Common myeloid progenitor, CD34-positive (primary cell): Measurements from ENCODE around the gene NUTF2.
"Not testable (repeated sequence)": the region's sequence is repeated elsewhere in the genome, so short reads cannot be mapped to it uniquely, and the experiment has no call there.

ENCODE experiments used
- CTCF ChIA-PET: fragments of 350-600 bp; sonication (Branson Sonifier 250); formaldehyde crosslinking; loops from one replicate; lab custom pipeline; 2021; ENCODE audit warnings: antibody characterized with exemption; lab: Charles Lee
- POLR2A ChIA-PET: fragments of 350-600 bp; sonication (Branson Sonifier 250); formaldehyde crosslinking; loops from one replicate; lab custom pipeline; 2021; ENCODE audit warnings: antibody characterized with exemption; lab: Charles Lee
- DNase-seq, 3 donors: peaks; one replicate each; pipeline versions ENCODE4 v3.0.0 to v3.0.0-alpha.2; 2013
- H3K27ac ChIP-seq, 2 experiments: 1 replicate in 1 of 2; 2 replicates in 1 of 2; pipeline ENCODE4 v1.7.0; 2013; ENCODE audit warnings: inconsistent platforms in 2 of 2, low read length in 2 of 2, mild to moderate bottlenecking in 2 of 2, low read depth in 1 of 2, moderate library complexity in 1 of 2; ENCODE audit not compliant: severe bottlenecking in 2 of 2, insufficient read depth in 1 of 2, poor library complexity in 1 of 2
- H3K27me3 ChIP-seq, 5 experiments: replicated peaks in 2 of 5; 1 replicate in 3 of 5; 2 replicates in 2 of 5; pipeline versions ENCODE4 v1.6.1 to v1.7.0; 2013; ENCODE audit warnings: low read length in 4 of 5, mild to moderate bottlenecking in 2 of 5, moderate library complexity in 2 of 5, inconsistent platforms in 1 of 5; ENCODE audit not compliant: insufficient read depth in 5 of 5, control insufficient read depth in 4 of 5
- H3K36me3 ChIP-seq, 4 experiments: 1 replicate in 2 of 4; 2 replicates in 2 of 4; pipeline versions ENCODE4 v1.6.1 to v1.7.0; 2013; ENCODE audit warnings: low read length in 3 of 4, control low read depth in 1 of 4, mild to moderate bottlenecking in 1 of 4; ENCODE audit not compliant: control insufficient read depth in 4 of 4, insufficient read depth in 4 of 4
- H3K4me1 ChIP-seq, 4 experiments: 1 replicate in 3 of 4; 2 replicates in 1 of 4; pipeline versions ENCODE4 v1.6.1 to v1.7.1; 2013; ENCODE audit warnings: low read length in 3 of 4, mild to moderate bottlenecking in 3 of 4, control low read depth in 1 of 4, inconsistent platforms in 1 of 4, moderate library complexity in 1 of 4; ENCODE audit not compliant: control insufficient read depth in 4 of 4, insufficient read depth in 4 of 4; ENCODE audit errors: control extremely low read depth in 1 of 4
- H3K4me3 ChIP-seq, 7 experiments: 1 replicate in 4 of 7; 2 replicates in 3 of 7; pipeline versions ENCODE4 v1.5.1 to v1.7.0; 2013; ENCODE audit warnings: mild to moderate bottlenecking in 7 of 7, low read length in 6 of 7, moderate library complexity in 6 of 7, inconsistent platforms in 2 of 7, low read depth in 2 of 7, control low read depth in 1 of 7; ENCODE audit not compliant: insufficient read depth in 4 of 7, control insufficient read depth in 1 of 7; ENCODE audit errors: extremely low read depth in 1 of 7
- H3K9me3 ChIP-seq, 5 experiments: 1 replicate in 4 of 5; 2 replicates in 1 of 5; pipeline versions ENCODE4 v1.6.1 to v1.7.1; 2013; ENCODE audit warnings: low read length in 4 of 5, mild to moderate bottlenecking in 2 of 5, inconsistent platforms in 1 of 5, low read depth in 1 of 5, moderate library complexity in 1 of 5; ENCODE audit not compliant: control insufficient read depth in 4 of 5, insufficient read depth in 2 of 5; ENCODE audit errors: control extremely low read depth in 1 of 5
- WGBS: methylation state at CpG from one replicate; pipeline ENCODE4 v1.1.5; 2013; ENCODE audit not compliant: insufficient coverage; 5-methylcytosine and 5-hydroxymethylcytosine counted together

NUTF2 gene

DNA sequence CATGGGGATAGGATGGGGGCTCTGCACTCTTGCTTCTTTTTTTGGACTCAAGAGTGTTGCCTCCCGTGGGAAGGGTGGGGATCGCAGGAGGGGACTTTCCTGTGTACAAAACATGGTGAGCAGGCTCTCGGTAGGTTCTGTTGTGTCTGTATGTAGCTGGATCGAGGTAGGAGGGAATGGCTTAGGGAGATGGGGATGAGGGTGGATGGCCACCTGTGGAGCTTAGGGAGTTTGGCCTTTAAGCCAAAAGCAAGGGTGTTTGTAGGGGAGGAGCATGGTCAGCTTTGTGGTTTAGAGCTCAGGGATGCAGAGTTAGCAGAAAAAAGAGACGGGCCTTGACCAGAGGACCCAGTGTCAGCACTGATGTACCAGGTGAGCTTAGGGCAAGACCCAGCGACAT lies 15.1 kb downstream of the NUTF2 start:
- 100% methylated on average over 5 of the region's 6 CpGs for WGBS
- no peak for DNase-seq
- peaks cover 0 to 19% (median 10%) of the 10 kb centered on the region in 4 experiments for H3K4me1 ChIP-seq

DNA sequence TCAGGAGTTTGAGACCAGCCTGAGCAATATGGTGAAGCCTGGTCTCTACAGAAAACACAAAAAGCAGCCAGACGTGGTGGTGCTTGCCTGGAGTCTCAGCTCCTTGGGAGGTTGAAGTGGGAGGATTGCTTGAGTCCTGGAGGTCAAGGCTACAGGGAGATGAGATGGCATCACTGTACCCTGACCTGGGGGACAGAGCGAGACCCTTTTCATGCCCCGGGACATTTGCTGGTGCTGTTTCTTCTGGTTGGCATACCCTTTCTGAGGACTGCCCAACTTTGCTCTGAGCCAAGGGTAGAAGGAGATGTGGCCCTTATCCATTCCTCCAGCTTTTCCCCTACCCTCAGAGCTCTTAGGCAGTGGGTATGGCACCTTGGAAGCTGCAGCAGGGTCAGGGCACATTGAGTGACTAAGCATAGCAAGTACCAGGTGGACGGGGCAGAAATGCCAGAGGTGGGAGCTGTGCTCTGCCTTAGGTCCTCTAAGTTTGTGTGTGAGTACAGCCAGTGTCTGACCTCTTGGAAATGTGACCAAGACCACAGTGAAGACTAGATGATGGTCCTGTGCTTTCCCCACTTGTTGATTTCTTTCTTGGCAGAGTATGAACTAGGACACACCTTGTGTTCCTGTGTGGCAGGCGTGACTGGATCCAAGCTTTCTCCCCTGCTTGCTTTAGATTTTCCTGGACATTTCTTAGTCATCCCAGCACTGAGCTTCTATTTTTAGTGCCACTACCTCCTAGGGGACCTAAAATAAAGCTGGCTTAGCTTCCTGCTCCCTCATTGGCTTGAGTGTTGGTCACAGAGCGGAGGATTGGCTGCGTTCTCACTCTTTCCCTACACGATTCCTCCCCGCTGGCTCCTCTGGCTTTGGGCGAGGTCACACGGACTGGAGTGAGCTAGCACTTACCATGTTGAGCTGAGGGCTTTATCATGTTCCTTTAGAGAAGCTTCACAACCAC lies 16.2 kb downstream of the NUTF2 start:
- WGBS = 97% methylated on average over 10 of the region's 11 CpGs
- Histone ChIP-seq H3K36me3 (peaks cover 9 to 61% (median 28%) of the 10 kb centered on the region in 4 experiments), H3K27ac (peak overlapping the region in 1 of 2 experiments; percentile 12), H3K4me3 (no peak overlapping the region), H3K9me3 (no peaks in the 10 kb centered on the region), H3K27me3 (no peaks in the 10 kb centered on the region), H3K4me1 (peaks cover 0 to 9% (median 3%) of the 10 kb centered on the region in 4 experiments)
- ChIA-PET POLR2A (no interaction called here), CTCF (interaction anchor here (0.9 to 18.2 kb wide), 19 partner anchors 8 to 342 kb away, joined by 3 to 155 read pairs (median 4); partner anchors contain the start of genes CENPT, NRN1L, NUTF2 and TSNAXIP1)
- no peak for DNase-seq

More for the DNA sequence above, 15.1 kb downstream of the NUTF2 start:
- Histone ChIP-seq H3K27me3 (no peaks in the 10 kb centered on the region), H3K36me3 (peaks cover 9 to 55% (median 25%) of the 10 kb centered on the region in 4 experiments), H3K27ac (peak overlapping the region in 1 of 2 experiments; percentile 28), H3K9me3 (no peaks in the 10 kb centered on the region), H3K4me3 (no peak overlapping the region)
- CTCF ChIA-PET = interaction anchor here (0.9 to 18.2 kb wide), 7 partner anchors 9 to 191 kb away, joined by 3 to 155 read pairs (median 11); partner anchors contain the start of genes CENPT, NUTF2 and TSNAXIP1
- POLR2A ChIA-PET = no interaction called here

DNA sequence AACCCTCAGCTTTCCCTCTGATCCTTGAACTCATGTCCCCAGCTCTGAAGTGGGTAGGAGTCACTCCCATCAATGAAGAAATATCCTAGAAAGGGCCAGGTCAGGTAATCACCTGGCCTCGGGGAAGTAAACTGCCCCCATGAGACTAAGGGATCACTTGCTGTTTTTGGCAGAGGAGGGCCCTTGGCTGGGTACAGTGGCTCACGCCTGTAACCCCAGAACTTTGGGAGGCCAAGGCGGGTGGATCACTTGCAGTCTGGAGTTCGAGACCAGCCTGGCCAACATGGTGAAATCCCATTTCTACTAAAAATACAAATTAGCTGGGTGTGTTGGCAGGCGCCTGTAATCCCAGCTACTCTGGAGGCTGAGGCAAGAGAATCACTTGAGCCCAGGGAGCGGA lies 17.3 kb downstream of the NUTF2 start:
- POLR2A ChIA-PET = not testable (repeated sequence)
- peaks cover 9 to 69% (median 34%) of the 10 kb centered on the region in 4 experiments for H3K36me3 ChIP-seq
- WGBS = 100% methylated on average over 3 of the region's 6 CpGs

DNA sequence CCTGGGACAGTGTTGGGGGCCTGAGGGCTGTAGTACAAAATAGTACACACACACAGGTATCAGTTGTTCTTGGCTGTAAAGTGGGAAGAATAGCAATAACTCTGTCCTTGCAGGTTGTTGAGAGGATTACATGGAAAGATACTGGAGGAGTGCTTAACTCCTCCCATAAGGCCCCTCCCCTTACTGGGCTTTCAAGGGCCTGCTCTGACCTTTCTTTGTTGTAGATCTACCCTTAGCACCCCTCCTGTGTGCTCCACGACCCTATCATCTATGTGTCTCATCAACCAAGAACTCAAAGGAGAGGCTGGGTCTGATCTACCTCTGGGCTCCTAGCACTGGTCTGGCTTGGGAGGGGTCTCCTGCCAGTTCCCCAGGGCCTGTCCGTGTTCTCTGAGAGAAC lies 17.9 kb downstream of the NUTF2 start:
- ChIA-PET CTCF (interaction anchor here (1.0 to 18.2 kb wide), 11 partner anchors 13 to 195 kb away, joined by 3 to 155 read pairs (median 7); partner anchors contain the start of genes CENPT and NUTF2), POLR2A (no interaction called here)
- peaks cover 9 to 69% (median 34%) of the 10 kb centered on the region in 4 experiments for H3K36me3 ChIP-seq
- H3K27ac ChIP-seq = no peak overlapping the region
- H3K4me1 ChIP-seq = no peaks in the 10 kb centered on the region
- H3K4me3 ChIP-seq = no peak overlapping the region
- peak in 1 of 3 donors; percentile 18 for DNase-seq
- no peaks in the 10 kb centered on the region for H3K9me3 ChIP-seq
- H3K27me3 ChIP-seq = no peaks in the 10 kb centered on the region
- 89% methylated on average over 2 of the region's 2 CpGs for WGBS

More for the DNA sequence above, 17.3 kb downstream of the NUTF2 start:
- H3K4me1 ChIP-seq, DNase-seq, H3K4me3 ChIP-seq, H3K27me3 ChIP-seq, H3K9me3 ChIP-seq, H3K27ac ChIP-seq: not testable (repeated sequence)
- CTCF ChIA-PET = interaction anchor here (0.9 to 18.2 kb wide), 11 partner anchors 16 to 343 kb away, joined by 3 to 155 read pairs (median 5); partner anchors contain the start of genes CENPT, NRN1L and NUTF2

DNA sequence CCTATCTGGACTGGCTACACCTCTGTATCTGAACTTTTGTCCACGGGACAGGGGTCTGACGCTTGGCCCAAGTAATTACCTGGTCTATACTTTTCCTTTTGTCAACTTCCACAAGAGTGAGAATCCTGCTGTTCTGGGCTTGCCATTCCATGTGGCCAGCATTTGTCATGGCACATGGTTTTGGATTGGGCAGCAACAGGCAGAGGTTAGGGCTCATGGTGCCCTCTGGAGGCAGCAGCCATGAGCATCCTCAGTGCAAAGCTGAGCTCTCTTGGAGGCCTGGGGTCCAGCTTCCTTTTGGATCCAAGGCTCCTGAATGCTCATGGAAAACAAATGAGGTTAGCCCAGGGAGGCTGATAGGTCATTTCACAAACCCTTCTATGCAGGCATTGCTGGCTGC lies 18.6 kb downstream of the NUTF2 start:
- Histone ChIP-seq H3K4me3 (no peak overlapping the region), H3K27ac (no peak overlapping the region), H3K9me3 (no peaks in the 10 kb centered on the region), H3K36me3 (peaks cover 10 to 74% (median 38%) of the 10 kb centered on the region in 4 experiments), H3K4me1 (no peaks in the 10 kb centered on the region), H3K27me3 (no peaks in the 10 kb centered on the region)
- DNase-seq = peak; percentile 47 to 73 (median 69)
- 100% methylated on average over 2 of the region's 2 CpGs for WGBS
- CTCF ChIA-PET = interaction anchor here (0.6 to 18.2 kb wide), 17 partner anchors 12 to 344 kb away, joined by 3 to 155 read pairs (median 4); partner anchors contain the start of genes CENPT, NUTF2 and TSNAXIP1
- POLR2A ChIA-PET = interaction anchor here (0.6 kb wide), 1 partner anchor 193 kb away, joined by 3 read pairs; no protein-coding TSS in a partner anchor

DNA sequence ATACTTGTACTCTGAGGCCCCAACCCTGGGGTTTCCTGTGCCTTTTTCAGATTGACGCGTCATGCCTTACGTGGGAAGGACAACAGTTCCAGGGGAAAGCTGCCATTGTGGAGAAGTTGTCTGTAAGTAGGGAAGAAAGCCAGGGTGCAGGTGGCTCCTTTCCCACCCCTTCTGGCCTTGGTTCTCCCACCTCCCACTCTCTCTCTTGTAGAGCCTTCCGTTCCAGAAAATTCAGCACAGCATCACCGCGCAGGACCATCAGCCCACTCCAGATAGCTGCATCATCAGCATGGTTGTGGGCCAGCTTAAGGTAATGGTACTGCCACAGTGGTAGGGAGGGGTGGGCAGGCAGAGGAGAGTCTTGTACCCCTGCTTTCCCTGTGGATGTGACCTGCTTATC lies 21.6 kb downstream of the NUTF2 start:
- ChIA-PET CTCF (interaction anchor here (0.9 to 18.2 kb wide), 8 partner anchors 11 to 347 kb away, joined by 3 to 155 read pairs (median 5); partner anchors contain the start of genes CENPT and NUTF2), POLR2A (no interaction called here)
- DNase-seq = no peak
- Histone ChIP-seq H3K9me3 (no peaks in the 10 kb centered on the region), H3K4me1 (peaks cover 0 to 19% (median 8%) of the 10 kb centered on the region in 4 experiments), H3K36me3 (peaks cover 2 to 62% (median 34%) of the 10 kb centered on the region in 4 experiments), H3K4me3 (no peak overlapping the region), H3K27me3 (no peaks in the 10 kb centered on the region), H3K27ac (peak overlapping the region in 1 of 2 experiments; percentile 8)
- 98% methylated on average over 6 of the region's 6 CpGs for whole genome bisulfite sequencing
